H7 (cell line): ENCODE data around the gene ECI1. TPM values are rescaled to one million over a fixed set of nuclear protein-coding genes. Genes with fewer than 3 reads are reported as not detected.

Source experiments
- DNase-seq: peaks from one replicate; pipeline ENCODE4 v3.0.0; 2012
- H3K27me3 ChIP-seq: 2 replicates; pipeline ENCODE4 v1.6.0; 2011; ENCODE audit warnings: mild to moderate bottlenecking, low read length; ENCODE audit not compliant: control insufficient read depth, insufficient read depth
- H3K36me3 ChIP-seq: replicated peaks from 2 replicates; pipeline ENCODE4 v1.5.1; 2011; ENCODE audit warnings: low read length; ENCODE audit not compliant: control insufficient read depth, insufficient read depth
- H3K4me3 ChIP-seq: 2 replicates; pipeline ENCODE4 v1.5.1; 2011; ENCODE audit warnings: low read depth, mild to moderate bottlenecking, control low read depth, low read length, moderate library complexity; ENCODE audit not compliant: insufficient read depth
- total RNA-seq: library from RNA; depleted of rRNA; stranded (reverse); fragments of >200 nt; shearing (Covaris generic); gene quantifications from 2 replicates; pipeline ENCODE4 v1.2.3, GENCODE V29; 2014; rRNA removed

Gene ECI1, protein sequence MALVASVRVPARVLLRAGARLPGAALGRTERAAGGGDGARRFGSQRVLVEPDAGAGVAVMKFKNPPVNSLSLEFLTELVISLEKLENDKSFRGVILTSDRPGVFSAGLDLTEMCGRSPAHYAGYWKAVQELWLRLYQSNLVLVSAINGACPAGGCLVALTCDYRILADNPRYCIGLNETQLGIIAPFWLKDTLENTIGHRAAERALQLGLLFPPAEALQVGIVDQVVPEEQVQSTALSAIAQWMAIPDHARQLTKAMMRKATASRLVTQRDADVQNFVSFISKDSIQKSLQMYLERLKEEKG
- total RNA-seq, result 115 and 122 TPM in 2 replicates

- Histone ChIP-seq H3K4me3 (peak within 1 kb of the TSS; percentile 79), H3K36me3 (peaks cover 23% of the 10 kb centered on the region), H3K27me3 (no peaks in the 10 kb centered on the region)
- DNase-seq, result peak; percentile 100
Measured at GRCh38 chr16:2251296-2252111, at the start of gene ECI1. Gene ECI1 (minus strand): TSS chr16:2251587. CDS start chr16:2251566, 21 bp downstream.

GRCh38 chr16:2299915-2300192, 48.5 kb upstream of the ECI1 start:
- DNase-seq, result no peak
- Histone ChIP-seq H3K36me3 (no peaks in the 10 kb centered on the region), H3K4me3 (no peak overlapping the region), H3K27me3 (no peaks in the 10 kb centered on the region)

DNA sequence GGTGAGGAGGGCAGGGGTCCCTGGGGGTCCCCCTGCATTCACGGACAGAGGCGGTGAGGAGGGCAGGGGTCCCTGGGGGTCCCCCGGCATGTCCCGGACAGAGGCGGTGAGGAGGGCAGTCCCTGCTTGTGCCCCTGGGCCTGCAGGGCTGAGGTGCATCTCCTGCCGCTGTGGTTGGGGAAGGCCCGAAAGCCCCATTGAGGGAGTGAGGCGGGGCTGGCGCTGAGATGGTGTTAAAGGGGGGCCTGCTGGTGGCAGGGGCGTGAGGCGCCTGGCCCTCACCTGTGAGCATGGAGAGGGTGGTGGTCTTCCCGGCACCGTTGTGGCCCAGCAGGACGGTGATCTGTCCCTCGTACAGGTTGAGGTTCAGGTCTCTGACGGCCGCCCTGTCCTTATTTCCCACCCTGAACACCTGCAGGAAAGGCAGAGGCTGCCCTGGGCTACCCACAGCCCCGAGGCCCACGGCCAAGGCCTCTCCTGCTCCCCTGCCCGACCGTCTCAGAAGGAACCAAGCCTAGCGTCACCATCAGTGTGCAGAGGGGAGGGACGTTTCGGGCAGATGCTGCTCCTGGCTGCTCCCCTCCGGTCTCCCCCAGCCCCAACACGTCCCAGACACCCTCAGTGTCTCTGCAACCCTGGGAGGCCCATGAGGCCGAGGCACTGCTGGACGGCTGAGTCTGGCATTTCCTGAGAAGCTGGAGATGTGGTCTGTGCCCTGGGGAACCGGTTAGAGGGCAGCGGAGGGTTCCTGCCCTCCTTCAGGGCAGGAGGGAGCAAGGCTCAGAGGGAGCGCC, 47.9 kb upstream of the ECI1 start:
- H3K27me3 ChIP-seq, result no peaks in the 10 kb centered on the region
- DNase-seq, result peak; percentile 56
- H3K4me3 ChIP-seq, result no peak overlapping the region
- H3K36me3 ChIP-seq, result no peaks in the 10 kb centered on the region

- Histone ChIP-seq H3K27me3 (no peaks in the 10 kb centered on the region), H3K4me3 (no peak overlapping the region), H3K36me3 (no peaks in the 10 kb centered on the region)
- DNase-seq, result peak; percentile 21
Measured at GRCh38 chr16:2298621-2299020, 47.2 kb upstream of the ECI1 start.

GRCh38 chr16:2297506-2297860, 46.1 kb upstream of the ECI1 start:
- no peaks in the 10 kb centered on the region for H3K27me3 ChIP-seq
- H3K4me3 ChIP-seq, result no peak overlapping the region
- no peaks in the 10 kb centered on the region for H3K36me3 ChIP-seq
- DNase-seq, result peak; percentile 46

DNA sequence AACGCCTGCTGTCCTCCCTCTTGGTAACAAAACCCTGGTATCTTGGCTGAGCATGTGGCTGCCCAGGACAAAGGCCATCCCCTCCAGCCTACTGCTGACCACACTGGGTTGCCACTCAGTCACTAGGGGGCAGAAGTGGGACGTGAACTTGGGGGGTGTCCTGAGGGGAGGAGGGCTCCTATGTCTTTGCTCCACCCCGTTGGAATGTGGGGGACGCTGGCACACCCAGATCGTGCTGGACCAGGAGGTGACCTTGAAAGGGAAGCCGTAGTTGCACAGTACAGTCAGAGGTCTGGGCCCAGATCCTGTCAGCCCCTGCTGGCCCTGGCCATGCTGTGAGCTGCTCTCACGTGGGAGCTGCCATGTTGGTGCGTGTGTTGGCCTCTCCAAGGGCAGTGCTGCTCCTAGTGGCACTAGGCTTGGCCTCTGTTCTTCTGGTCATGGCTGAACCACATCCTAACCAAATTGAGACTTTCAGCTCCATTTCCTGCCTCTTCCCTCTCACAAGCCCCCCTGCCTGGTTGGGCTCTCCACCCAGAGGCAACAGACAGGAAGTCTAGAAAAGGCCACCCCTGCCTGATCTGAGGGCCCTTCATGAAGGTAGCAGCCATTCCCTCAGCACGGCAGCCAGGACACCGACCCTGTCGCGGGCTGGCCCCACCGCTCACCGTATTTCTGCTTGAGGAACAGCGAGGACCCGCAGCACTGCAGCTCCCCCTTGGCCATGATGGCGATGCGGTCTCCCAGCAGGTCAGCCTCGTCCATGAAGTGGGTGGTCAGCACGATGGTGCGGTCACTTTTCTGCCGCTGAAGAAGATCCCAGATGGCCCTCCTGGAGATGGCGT, 45.5 kb upstream of the ECI1 start:
- no peaks in the 10 kb centered on the region for H3K27me3 ChIP-seq
- no peak overlapping the region for H3K4me3 ChIP-seq
- DNase-seq, result peak; percentile 89
- no peaks in the 10 kb centered on the region for H3K36me3 ChIP-seq

GRCh38 chr16:2295056-2295798, 43.8 kb upstream of the ECI1 start:
- DNase-seq, result no peak
- Histone ChIP-seq H3K27me3 (no peaks in the 10 kb centered on the region), H3K4me3 (no peak overlapping the region), H3K36me3 (no peaks in the 10 kb centered on the region)

DNA sequence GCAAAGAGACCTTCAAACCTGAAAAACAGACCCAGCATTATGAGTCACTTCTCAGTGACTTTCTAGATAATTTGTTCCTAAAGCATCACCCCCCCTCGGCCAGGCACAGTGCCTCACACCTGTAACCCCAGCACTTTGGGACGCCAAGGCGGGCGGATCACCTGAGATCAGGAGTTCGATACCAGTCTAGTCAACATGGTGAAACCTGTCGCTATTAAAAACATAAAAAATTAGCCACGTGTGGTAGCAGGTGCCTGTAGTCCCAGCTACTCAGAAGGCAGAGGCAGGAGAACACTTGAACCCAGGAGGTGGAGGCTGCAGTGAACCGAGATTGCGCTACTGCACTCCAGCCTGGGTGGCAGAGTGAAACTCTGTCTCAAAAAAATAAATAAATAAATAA, 40.8 kb upstream of the ECI1 start:
- H3K27me3 ChIP-seq, result no peaks in the 10 kb centered on the region

GRCh38 chr16:2289282-2289681, 37.9 kb upstream of the ECI1 start:
- Histone ChIP-seq H3K4me3 (no peak overlapping the region), H3K36me3 (no peaks in the 10 kb centered on the region), H3K27me3 (no peaks in the 10 kb centered on the region)
- no peak for DNase-seq

More for the DNA sequence above, 40.8 kb upstream of the ECI1 start:
- no peak for DNase-seq
- Histone ChIP-seq H3K36me3 (no peaks in the 10 kb centered on the region), H3K4me3 (no peak overlapping the region)

DNA sequence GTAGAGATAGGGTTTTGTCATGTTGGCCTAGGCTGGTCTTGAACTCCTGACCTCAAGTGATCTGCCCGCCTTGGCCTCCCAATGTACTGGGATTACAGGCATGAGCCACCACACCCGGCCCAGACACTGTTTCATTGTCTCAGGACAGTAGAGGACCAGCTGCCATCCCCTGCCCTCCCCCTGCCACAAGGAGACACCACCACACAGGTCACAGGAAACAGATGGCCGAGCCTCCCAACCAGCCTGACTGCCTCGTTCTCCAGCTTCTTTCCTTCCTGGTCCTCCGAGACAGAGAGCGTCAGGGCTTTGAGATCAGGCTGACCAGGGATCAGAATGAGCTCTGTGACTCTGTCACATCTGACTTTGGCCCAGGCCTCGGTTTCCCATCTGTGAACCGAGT, 37.3 kb upstream of the ECI1 start:
- DNase-seq, result no peak
- Histone ChIP-seq H3K36me3 (no peaks in the 10 kb centered on the region), H3K4me3 (no peak overlapping the region), H3K27me3 (no peaks in the 10 kb centered on the region)

DNA sequence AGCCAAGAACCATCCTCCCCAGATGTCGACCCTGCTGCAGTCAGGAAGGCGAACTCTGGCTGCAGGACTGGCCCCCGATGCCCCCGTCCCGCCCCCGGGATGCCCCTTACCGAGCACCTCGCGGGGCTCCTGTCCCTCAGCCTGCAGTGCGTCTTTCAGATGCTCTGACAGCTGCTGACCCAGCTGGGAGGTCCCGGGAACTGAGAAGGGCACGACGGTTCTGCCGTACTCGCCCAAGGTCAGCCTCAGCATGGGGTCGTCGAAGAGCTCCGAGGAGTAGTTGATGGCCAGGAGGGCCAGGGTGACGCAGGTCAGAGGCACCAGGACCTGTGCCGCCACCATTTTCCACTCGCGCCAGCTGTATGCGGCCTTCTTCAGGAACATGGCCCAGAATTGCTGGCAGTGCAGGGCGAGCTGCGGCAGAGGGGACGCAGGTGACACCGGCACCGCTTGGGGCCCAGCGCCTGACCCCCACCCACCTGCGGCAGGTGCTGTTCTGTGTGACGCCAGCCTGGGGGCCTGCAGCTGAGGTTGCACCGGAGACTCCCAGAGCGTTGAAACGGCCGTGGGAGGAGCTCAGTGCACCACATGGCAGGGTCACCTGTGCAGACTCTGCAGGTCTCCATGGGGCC, 36.6 kb upstream of the ECI1 start:
- Histone ChIP-seq H3K36me3 (no peaks in the 10 kb centered on the region), H3K27me3 (no peaks in the 10 kb centered on the region), H3K4me3 (no peak overlapping the region)
- peak; percentile 52 for DNase-seq

DNA sequence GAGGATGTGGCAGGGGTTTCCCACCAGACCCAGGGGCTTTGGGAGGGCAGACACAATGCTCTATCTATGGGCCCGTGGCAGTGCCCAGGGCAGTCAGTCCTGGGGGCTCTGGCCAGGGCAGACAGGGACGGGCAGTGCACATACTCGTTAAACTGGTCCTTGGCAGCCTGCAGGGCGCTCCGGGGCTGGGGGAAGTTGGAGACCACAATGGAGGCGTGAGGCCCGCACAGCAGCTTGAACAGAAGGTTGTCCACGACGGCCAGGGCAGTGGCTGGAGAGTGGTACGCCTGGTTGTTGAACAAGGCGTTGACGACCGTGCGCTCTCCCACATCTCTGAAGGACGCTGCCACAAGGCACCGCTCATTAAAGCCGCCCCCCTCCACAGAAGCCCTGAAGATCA, 35.2 kb upstream of the ECI1 start:
- no peak for DNase-seq
- H3K4me3 ChIP-seq, result no peak overlapping the region

GRCh38 chr16:2285731-2286191, 34.4 kb upstream of the ECI1 start:
- H3K36me3 ChIP-seq, result no peaks in the 10 kb centered on the region
- H3K4me3 ChIP-seq, result no peak overlapping the region
- peak; percentile 63 for DNase-seq
- H3K27me3 ChIP-seq, result no peaks in the 10 kb centered on the region

More for the DNA sequence above, 35.2 kb upstream of the ECI1 start:
- Histone ChIP-seq H3K27me3 (no peaks in the 10 kb centered on the region), H3K36me3 (no peaks in the 10 kb centered on the region)
